ENCODE data around the gene LCK.
"Not testable (repeated sequence)": the region's sequence is repeated elsewhere in the genome, so short reads cannot be mapped to it uniquely, and the experiment has no call there.

The LCK gene

DNA sequence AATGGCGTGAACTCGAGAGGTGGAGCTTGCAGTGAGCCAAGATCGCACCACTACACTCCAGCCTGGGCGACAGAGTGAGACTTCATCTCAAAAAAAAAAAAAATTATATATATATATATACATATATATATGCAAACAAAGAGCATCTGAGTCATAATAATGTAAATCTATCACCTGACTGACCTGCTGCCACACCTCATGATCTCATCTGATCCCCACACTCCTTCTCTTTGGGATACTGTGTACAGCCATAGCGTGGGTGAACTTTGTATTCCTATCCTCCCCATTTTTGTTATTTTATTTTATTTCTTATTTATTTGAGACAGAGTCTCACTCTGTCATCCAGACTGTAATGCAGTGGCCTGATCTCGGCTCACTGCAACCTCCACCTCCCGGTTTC, 38.2 kb downstream of the LCK start (continued):
- TF ChIP-seq ZNF8 (CRISPR knock-in tag; IDR thresholded peaks at IDR 0.05) (no peak), TCF4 (CRISPR knock-in tag; IDR thresholded peaks at IDR 0.05; ENCODE audit: borderline replicate concordance) (no peak), OSR1 (CRISPR knock-in tag; IDR thresholded peaks at IDR 0.05) (no peak), ZFP30 (CRISPR knock-in tag; IDR thresholded peaks at IDR 0.05) (no peak), BACH2 (CRISPR knock-in tag; IDR thresholded peaks at IDR 0.05; ENCODE audit: borderline replicate concordance) (no peak)

DNA sequence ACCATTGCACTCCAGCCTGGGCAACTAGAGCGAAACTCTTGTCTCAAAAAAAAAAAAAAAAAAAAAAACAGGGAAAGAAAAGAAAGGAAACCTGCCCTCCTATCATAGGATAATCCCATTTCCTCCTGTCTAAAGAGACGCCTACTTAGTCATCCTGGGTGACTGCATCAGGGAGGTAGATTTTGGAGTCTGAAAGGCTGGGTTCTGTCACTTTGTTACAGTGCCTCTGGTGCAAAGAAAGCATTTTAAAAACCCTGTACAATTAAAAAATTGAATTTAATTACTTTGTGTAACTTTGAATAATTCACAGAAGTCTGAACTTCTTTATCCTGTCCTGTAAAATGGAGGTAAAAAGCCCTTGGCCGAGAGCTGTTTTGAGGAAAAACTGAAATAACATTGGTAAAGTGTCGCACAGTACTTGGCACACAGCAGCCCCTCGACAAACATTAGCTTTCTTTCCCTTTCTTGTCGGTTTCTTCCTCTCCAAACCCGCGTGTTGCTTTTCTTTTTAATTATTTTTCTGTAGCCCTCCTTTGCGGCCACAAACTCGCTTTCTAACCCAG, 40.2 kb downstream of the LCK start:
- peak; percentile 33; the same call in 2 of the 3 replicates for ATAC-seq
- no peak for TF ChIP-seq GLIS3 (CRISPR knock-in tag; IDR thresholded peaks at IDR 0.05)

DNA sequence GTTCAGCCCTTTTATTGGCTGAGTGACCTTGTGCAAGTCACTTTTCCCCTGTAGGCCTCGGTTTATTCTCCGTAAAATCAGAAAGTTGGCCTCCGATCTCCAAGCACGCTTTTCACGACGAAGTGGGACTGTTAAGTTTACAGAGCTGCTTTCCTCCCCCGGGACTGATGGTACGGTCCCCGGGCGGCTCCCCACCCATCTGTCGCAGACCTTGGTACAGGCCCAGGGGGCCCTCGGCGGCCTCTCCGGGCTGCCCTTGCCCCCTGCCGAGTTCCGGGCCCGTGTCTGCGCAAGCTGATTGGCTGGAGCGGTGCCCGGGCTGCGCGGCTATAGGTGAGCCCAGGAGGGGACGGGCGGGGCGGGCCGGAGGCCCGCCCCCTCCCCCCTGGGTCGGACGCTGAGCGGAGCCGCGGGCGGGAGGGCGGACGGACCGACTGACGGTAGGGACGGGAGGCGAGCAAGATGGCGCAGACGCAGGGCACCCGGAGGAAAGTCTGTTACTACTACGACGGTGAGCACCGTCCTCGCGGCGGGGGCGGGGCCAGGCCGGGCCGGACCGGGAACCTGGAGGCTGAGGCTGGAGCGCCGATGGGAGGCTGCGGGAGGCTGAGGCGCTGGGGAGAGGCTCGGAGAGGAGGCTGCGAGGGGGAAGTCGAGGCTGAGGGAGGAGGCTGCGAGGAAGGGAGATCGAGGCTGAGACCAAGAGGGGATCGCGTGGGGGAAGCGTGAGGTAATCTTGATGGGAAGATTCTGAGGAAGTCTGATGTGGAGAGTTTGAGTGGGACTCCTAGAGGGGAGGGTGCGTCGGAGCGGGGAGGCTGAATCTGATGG, 40.9 kb downstream of the LCK start, which contains the start of gene HDAC1:
Gene HDAC1, plus strand, starts transcription at position 376 of the 831 bp plus-strand sequence. Its CDS starts 87 bp downstream, at position 463.
- ATAC-seq: peak; percentile 98
- no peak for TF ChIP-seq ARNTL (CRISPR knock-in tag; IDR thresholded peaks at IDR 0.05; ENCODE audit: borderline replicate concordance, low read depth)
- TF ChIP-seq, protein P1, sequence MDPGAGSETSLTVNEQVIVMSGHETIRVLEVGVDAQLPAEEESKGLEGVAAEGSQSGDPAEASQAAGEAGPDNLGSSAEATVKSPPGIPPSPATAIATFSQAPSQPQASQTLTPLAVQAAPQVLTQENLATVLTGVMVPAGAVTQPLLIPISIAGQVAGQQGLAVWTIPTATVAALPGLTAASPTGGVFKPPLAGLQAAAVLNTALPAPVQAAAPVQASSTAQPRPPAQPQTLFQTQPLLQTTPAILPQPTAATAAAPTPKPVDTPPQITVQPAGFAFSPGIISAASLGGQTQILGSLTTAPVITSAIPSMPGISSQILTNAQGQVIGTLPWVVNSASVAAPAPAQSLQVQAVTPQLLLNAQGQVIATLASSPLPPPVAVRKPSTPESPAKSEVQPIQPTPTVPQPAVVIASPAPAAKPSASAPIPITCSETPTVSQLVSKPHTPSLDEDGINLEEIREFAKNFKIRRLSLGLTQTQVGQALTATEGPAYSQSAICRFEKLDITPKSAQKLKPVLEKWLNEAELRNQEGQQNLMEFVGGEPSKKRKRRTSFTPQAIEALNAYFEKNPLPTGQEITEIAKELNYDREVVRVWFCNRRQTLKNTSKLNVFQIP (CRISPR knock-in tag; IDR thresholded peaks at IDR 0.05; ENCODE audit: borderline replicate concordance, low read depth): peak; percentile 90
- TF ChIP-seq ZNF70 (CRISPR knock-in tag; IDR thresholded peaks at IDR 0.05): peak; percentile 65
- TF ChIP-seq ESRRG (CRISPR knock-in tag; IDR thresholded peaks at IDR 0.05): no peak
- TF ChIP-seq GLIS3 (CRISPR knock-in tag; IDR thresholded peaks at IDR 0.05): peak; percentile 86; the same call in 1 of the 2 replicates
- TF ChIP-seq, protein P2, sequence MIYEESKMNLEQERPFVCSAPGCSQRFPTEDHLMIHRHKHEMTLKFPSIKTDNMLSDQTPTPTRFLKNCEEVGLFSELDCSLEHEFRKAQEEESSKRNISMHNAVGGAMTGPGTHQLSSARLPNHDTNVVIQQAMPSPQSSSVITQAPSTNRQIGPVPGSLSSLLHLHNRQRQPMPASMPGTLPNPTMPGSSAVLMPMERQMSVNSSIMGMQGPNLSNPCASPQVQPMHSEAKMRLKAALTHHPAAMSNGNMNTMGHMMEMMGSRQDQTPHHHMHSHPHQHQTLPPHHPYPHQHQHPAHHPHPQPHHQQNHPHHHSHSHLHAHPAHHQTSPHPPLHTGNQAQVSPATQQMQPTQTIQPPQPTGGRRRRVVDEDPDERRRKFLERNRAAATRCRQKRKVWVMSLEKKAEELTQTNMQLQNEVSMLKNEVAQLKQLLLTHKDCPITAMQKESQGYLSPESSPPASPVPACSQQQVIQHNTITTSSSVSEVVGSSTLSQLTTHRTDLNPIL (CRISPR knock-in tag; IDR thresholded peaks at IDR 0.05; ENCODE audit: low read depth): no peak
- TF ChIP-seq, protein P3, sequence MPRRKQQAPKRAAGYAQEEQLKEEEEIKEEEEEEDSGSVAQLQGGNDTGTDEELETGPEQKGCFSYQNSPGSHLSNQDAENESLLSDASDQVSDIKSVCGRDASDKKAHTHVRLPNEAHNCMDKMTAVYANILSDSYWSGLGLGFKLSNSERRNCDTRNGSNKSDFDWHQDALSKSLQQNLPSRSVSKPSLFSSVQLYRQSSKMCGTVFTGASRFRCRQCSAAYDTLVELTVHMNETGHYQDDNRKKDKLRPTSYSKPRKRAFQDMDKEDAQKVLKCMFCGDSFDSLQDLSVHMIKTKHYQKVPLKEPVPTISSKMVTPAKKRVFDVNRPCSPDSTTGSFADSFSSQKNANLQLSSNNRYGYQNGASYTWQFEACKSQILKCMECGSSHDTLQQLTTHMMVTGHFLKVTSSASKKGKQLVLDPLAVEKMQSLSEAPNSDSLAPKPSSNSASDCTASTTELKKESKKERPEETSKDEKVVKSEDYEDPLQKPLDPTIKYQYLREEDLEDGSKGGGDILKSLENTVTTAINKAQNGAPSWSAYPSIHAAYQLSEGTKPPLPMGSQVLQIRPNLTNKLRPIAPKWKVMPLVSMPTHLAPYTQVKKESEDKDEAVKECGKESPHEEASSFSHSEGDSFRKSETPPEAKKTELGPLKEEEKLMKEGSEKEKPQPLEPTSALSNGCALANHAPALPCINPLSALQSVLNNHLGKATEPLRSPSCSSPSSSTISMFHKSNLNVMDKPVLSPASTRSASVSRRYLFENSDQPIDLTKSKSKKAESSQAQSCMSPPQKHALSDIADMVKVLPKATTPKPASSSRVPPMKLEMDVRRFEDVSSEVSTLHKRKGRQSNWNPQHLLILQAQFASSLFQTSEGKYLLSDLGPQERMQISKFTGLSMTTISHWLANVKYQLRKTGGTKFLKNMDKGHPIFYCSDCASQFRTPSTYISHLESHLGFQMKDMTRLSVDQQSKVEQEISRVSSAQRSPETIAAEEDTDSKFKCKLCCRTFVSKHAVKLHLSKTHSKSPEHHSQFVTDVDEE (CRISPR knock-in tag; IDR thresholded peaks at IDR 0.05): peak; percentile 41; the same call in 1 of the 2 replicates
- TF ChIP-seq ZFP3 (CRISPR knock-in tag; IDR thresholded peaks at IDR 0.05): 0 out of 2 replicates have a peak, but pooled peaks have one; percentile 50
- no peak for TF ChIP-seq ZNF565 (CRISPR knock-in tag; conservative IDR thresholded peaks at IDR 0.05; ENCODE audit: low read depth)

DNA sequence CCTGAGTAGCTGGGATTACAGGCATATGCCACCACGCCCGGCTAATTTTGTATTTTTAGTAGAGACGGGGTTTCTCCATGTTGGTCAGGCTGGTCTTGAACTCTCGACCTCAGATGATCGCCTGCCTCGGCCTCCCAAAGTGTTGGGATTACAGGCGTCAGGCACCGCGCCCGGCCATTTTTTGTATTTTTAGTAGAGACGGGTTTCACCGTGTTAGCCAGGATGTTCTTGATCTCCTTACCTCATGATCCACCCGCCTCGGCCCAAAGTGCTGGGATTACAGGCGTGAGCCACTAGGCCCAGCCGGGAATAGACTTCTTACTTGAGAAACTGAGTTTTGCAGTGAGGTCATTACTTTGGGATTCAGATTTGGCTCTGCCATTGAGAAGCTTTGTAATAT, 47.1 kb downstream of the LCK start:
- ATAC-seq: not testable (repeated sequence)

DNA sequence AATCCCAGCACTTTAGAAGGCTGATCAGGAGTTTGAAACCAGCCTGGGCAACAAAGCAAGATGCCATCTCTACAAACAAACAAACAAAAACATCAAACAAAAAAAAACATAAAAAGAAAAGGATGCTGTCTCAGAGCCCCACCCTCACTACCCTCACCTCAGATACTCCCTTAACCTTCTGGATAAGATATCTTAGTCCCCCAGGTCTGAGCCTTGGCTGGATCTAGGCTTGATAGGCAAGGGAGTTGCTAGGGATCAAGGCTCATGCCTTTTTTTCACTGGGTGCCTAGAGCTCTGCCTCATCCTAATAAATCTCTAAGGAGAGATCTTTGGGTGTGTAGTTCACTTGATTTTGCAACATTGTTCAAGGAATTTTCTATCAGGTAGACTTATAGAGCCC, 48.3 kb downstream of the LCK start:
- no peak for ATAC-seq
- TF ChIP-seq, protein P4, sequence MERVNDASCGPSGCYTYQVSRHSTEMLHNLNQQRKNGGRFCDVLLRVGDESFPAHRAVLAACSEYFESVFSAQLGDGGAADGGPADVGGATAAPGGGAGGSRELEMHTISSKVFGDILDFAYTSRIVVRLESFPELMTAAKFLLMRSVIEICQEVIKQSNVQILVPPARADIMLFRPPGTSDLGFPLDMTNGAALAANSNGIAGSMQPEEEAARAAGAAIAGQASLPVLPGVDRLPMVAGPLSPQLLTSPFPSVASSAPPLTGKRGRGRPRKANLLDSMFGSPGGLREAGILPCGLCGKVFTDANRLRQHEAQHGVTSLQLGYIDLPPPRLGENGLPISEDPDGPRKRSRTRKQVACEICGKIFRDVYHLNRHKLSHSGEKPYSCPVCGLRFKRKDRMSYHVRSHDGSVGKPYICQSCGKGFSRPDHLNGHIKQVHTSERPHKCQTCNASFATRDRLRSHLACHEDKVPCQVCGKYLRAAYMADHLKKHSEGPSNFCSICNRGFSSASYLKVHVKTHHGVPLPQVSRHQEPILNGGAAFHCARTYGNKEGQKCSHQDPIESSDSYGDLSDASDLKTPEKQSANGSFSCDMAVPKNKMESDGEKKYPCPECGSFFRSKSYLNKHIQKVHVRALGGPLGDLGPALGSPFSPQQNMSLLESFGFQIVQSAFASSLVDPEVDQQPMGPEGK (CRISPR knock-in tag; IDR thresholded peaks at IDR 0.05; ENCODE audit: borderline replicate concordance): no peak
- TF ChIP-seq ZNF565 (CRISPR knock-in tag; conservative IDR thresholded peaks at IDR 0.05; ENCODE audit: low read depth): no peak
- TF ChIP-seq TCF4 (CRISPR knock-in tag; IDR thresholded peaks at IDR 0.05; ENCODE audit: borderline replicate concordance): no peak
- TF ChIP-seq ZC3H10 (CRISPR knock-in tag; IDR thresholded peaks at IDR 0.05): no peak
- TF ChIP-seq BACH2 (CRISPR knock-in tag; IDR thresholded peaks at IDR 0.05; ENCODE audit: borderline replicate concordance): no peak
- no peak for TF ChIP-seq OSR1 (CRISPR knock-in tag; IDR thresholded peaks at IDR 0.05)
- no peak for TF ChIP-seq PPARA (CRISPR knock-in tag; IDR thresholded peaks at IDR 0.05; ENCODE audit: borderline replicate concordance)
- no peak for TF ChIP-seq GLIS3 (CRISPR knock-in tag; IDR thresholded peaks at IDR 0.05)
- TF ChIP-seq ZNF70 (CRISPR knock-in tag; IDR thresholded peaks at IDR 0.05): no peak
- no peak for TF ChIP-seq ZFP3 (CRISPR knock-in tag; IDR thresholded peaks at IDR 0.05)
- TF ChIP-seq, protein P1 (CRISPR knock-in tag; IDR thresholded peaks at IDR 0.05; ENCODE audit: borderline replicate concordance, low read depth): no peak
- TF ChIP-seq ARNTL (CRISPR knock-in tag; IDR thresholded peaks at IDR 0.05; ENCODE audit: borderline replicate concordance, low read depth): no peak
- TF ChIP-seq ZFP30 (CRISPR knock-in tag; IDR thresholded peaks at IDR 0.05): no peak

Data from SK-N-SH treated with all-trans-retinoic acid at 6 μM for 48 hours (cell line).